ENCODE results near the gene KAT6B. TPM values are rescaled to one million over a fixed set of nuclear protein-coding genes. Genes with fewer than 3 reads are reported as not detected.
"Not testable (repeated sequence)": the region's sequence is repeated elsewhere in the genome, so short reads cannot be mapped to it uniquely, and the experiment has no call there.

Gene KAT6B
- polyA plus RNA-seq, 10 donors, result 13.5 to 22.3 (median 19.3) TPM

GRCh38 chr10:74921070-74921469 is 94.7 kb downstream of the KAT6B start:
- DNase-seq, result not testable (repeated sequence)

GRCh38 chr10:74921744-74922143 is 95.3 kb downstream of the KAT6B start:
- DNase-seq, result no peak

- DNase-seq, result no peak
Observed at GRCh38 chr10:74922921-74923320, 96.5 kb downstream of the KAT6B start.

GRCh38 chr10:74923556-74923955 is 97.2 kb downstream of the KAT6B start:
- DNase-seq, result no peak

- DNase-seq, result peak in 2 of 3 donors; percentile 54 to 85
Observed at GRCh38 chr10:74924251-74924963, 98.0 kb downstream of the KAT6B start.

GRCh38 chr10:74925291-74925690 is 98.9 kb downstream of the KAT6B start:
- DNase-seq, result no peak

- DNase-seq, result no peak
Observed at GRCh38 chr10:74925708-74926107, 99.3 kb downstream of the KAT6B start.

- no peak for DNase-seq
Observed at GRCh38 chr10:74926791-74927585, 100.6 kb downstream of the KAT6B start.

GRCh38 chr10:74927701-74928100 is 101.3 kb downstream of the KAT6B start:
- no peak for DNase-seq

GRCh38 chr10:74928742-74929191 is 102.4 kb downstream of the KAT6B start:
- no peak for DNase-seq

- DNase-seq, result no peak
Observed at GRCh38 chr10:74929197-74929596, 102.8 kb downstream of the KAT6B start.

- no peak for DNase-seq
Observed at GRCh38 chr10:74930965-74931364, 104.6 kb downstream of the KAT6B start.

- DNase-seq, result peak in 2 of 3 donors; percentile 40 to 43
Observed at GRCh38 chr10:74932648-74933047, 106.2 kb downstream of the KAT6B start.

GRCh38 chr10:74934100-74934812 is 107.9 kb downstream of the KAT6B start:
- no peak for DNase-seq

GRCh38 chr10:74936577-74937265 is 110.3 kb downstream of the KAT6B start:
- DNase-seq, result peak; percentile 41 to 68 (median 50)

GRCh38 chr10:74937266-74937856 is 111.0 kb downstream of the KAT6B start:
- DNase-seq, result no peak

GRCh38 chr10:74944205-74944604 is 117.8 kb downstream of the KAT6B start:
- DNase-seq, result no peak

- no peak for DNase-seq
Observed at GRCh38 chr10:74947781-74948401, 121.5 kb downstream of the KAT6B start.

- DNase-seq, result peak in 1 of 3 donors; percentile 42
Observed at GRCh38 chr10:74949034-74949832, 122.8 kb downstream of the KAT6B start.
